ENCODE measurements around the gene CENPP.
"Not testable (repeated sequence)": the region's sequence is repeated elsewhere in the genome, so short reads cannot be mapped to it uniquely, and the experiment has no call there.

Gene CENPP

GRCh38 chr9:92404042-92404836 is 78.5 kb downstream of the CENPP start, which contains the start of gene OGN:
OGN (minus strand) TSS chr9:92404578; CDS start chr9:92403407, 1,171 bp downstream.
- Histone ChIP-seq H3K9me3 (no peaks in the 10 kb centered on the region), H3K4me1 (no peaks in the 10 kb centered on the region; the same call in 1 of the 2 replicates), H3K27me3 (ENCODE audit: low read depth) (no peaks in the 10 kb centered on the region), H3K36me3 (replicated peaks) (no peaks in the 10 kb centered on the region), H3K4me3 (no peak within 1 kb of the TSS)
- no peak for DNase-seq (ENCODE audit: low spot score in 2 of 2)
- in situ Hi-C loops (cut with MboI; ENCODE audit: low sequenced_read_pairs): no loop called here

DNA sequence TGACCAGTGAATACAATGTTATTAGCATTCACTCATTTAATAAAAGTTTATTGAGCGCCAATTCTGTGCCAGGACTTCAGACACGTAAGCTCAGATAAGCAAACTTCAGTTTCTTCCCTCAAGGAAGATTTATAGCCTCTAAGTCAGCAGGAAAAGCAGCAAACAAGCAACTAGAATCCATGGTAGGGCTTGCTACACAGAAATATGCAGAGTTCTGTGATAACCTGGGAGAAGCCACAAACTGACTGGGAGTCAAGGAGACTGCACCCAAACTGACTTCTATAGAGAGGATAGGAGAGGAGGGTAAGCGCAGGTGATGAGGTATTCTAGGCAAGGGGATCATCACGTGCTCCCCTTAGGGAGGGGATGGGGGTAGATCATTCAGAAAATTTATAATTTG is 80.1 kb downstream of the CENPP start:
- Histone ChIP-seq H3K4me3 (no peak overlapping the region), H3K36me3 (replicated peaks) (no peaks in the 10 kb centered on the region), H3K9me3 (no peaks in the 10 kb centered on the region), H3K27me3 (ENCODE audit: low read depth) (no peaks in the 10 kb centered on the region), H3K4me1 (no peaks in the 10 kb centered on the region; the same call in 1 of the 2 replicates)
- DNase-seq (ENCODE audit: low spot score in 2 of 2): no peak
- in situ Hi-C loops (cut with MboI; ENCODE audit: low sequenced_read_pairs): no loop called here

GRCh38 chr9:92406477-92406876 is 80.7 kb downstream of the CENPP start:
- Histone ChIP-seq H3K36me3 (replicated peaks) (no peaks in the 10 kb centered on the region), H3K9me3 (no peaks in the 10 kb centered on the region), H3K4me1 (no peaks in the 10 kb centered on the region; the same call in 1 of the 2 replicates), H3K4me3 (no peak overlapping the region), H3K27me3 (ENCODE audit: low read depth) (no peaks in the 10 kb centered on the region)
- no peak for DNase-seq (ENCODE audit: low spot score in 2 of 2)
- in situ Hi-C loops (cut with MboI; ENCODE audit: low sequenced_read_pairs): no loop called here

DNA sequence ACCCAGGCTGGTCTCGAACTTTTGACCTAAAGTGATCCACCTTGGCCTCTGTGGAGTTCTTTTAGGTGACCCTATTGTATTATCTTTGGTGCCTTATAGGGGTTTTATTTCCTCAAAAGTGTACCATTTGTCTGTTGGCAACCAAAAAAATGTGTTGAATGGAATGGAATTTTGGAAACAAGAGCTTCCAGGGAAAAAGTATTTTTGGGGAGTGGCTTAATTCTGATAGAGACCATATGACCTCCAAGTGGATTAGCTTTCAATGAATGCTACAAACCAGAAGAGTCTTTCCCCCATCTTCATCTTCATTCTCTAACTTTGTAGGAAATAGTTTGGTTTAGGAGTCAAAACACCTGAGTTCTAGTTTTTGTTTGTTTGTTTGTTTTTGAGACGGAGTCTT is 82.1 kb downstream of the CENPP start:
- no peaks in the 10 kb centered on the region for H3K36me3 ChIP-seq (replicated peaks)
- no peaks in the 10 kb centered on the region for H3K27me3 ChIP-seq (ENCODE audit: low read depth)
- H3K4me1 ChIP-seq: no peaks in the 10 kb centered on the region; the same call in 1 of the 2 replicates
- no peak for DNase-seq (ENCODE audit: low spot score in 2 of 2)
- in situ Hi-C loops (cut with MboI; ENCODE audit: low sequenced_read_pairs): no loop called here
- H3K9me3 ChIP-seq: no peaks in the 10 kb centered on the region
- H3K4me3 ChIP-seq: no peak overlapping the region

DNA sequence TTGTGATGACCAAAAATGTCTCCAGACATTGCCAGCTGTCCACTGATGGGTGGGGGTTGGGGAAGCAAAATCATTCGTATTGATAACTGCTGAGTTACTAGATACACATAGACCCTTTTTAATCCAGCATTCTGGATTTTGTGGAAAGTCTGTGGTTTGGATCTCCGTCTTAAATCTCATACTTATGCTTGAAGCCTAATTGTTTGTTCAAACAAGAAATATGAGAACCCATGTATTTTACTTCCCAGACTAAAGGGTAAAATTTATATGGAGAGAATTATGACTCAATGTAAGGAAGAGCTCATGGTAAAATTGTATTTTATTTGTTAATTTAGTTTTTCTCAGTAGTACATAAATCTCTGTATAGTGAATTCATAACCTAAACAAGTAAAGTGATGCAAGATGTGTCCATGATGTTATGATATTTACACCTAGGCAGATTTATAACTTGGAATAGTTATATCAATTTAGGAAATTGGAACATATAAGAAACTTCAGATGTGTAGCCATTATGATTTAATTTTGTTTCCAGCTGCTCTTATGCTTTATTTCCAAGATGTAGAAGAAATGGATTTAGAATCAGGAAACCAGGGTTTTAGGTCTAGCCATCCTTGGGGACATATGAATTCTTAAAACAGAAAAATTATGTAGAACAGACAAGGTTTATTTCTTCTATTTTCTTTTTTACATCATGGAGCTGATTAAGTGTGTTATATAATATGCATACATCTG is 83.2 kb downstream of the CENPP start:
- Histone ChIP-seq H3K4me1 (peaks cover 4% of the 10 kb centered on the region), H3K4me3 (no peak overlapping the region), H3K9me3 (no peaks in the 10 kb centered on the region), H3K27me3 (ENCODE audit: low read depth) (no peaks in the 10 kb centered on the region), H3K36me3 (replicated peaks) (no peaks in the 10 kb centered on the region)
- no peak for DNase-seq (ENCODE audit: low spot score in 2 of 2)
- in situ Hi-C loops (cut with MboI; ENCODE audit: low sequenced_read_pairs): no loop called here

GRCh38 chr9:92411157-92411556 is 85.4 kb downstream of the CENPP start:
- in situ Hi-C loops (cut with MboI; ENCODE audit: low sequenced_read_pairs); DNase-seq (ENCODE audit: low spot score in 2 of 2): not testable (repeated sequence)

GRCh38 chr9:92414566-92414965 is 88.8 kb downstream of the CENPP start:
- Histone ChIP-seq H3K27me3 (ENCODE audit: low read depth) (no peaks in the 10 kb centered on the region), H3K4me1 (peaks cover 11% of the 10 kb centered on the region), H3K36me3 (replicated peaks) (no peaks in the 10 kb centered on the region), H3K9me3 (no peaks in the 10 kb centered on the region), H3K4me3 (no peak overlapping the region)
- DNase-seq (ENCODE audit: low spot score in 2 of 2): no peak
- in situ Hi-C loops (cut with MboI; ENCODE audit: low sequenced_read_pairs): no loop called here

More at GRCh38 chr9:92411157-92411556, 85.4 kb downstream of the CENPP start:
- not testable (repeated sequence) for H3K36me3 ChIP-seq (replicated peaks); H3K27me3 ChIP-seq (ENCODE audit: low read depth); H3K4me3 ChIP-seq; H3K9me3 ChIP-seq
- H3K4me1 ChIP-seq: peaks cover 11% of the 10 kb centered on the region

DNA sequence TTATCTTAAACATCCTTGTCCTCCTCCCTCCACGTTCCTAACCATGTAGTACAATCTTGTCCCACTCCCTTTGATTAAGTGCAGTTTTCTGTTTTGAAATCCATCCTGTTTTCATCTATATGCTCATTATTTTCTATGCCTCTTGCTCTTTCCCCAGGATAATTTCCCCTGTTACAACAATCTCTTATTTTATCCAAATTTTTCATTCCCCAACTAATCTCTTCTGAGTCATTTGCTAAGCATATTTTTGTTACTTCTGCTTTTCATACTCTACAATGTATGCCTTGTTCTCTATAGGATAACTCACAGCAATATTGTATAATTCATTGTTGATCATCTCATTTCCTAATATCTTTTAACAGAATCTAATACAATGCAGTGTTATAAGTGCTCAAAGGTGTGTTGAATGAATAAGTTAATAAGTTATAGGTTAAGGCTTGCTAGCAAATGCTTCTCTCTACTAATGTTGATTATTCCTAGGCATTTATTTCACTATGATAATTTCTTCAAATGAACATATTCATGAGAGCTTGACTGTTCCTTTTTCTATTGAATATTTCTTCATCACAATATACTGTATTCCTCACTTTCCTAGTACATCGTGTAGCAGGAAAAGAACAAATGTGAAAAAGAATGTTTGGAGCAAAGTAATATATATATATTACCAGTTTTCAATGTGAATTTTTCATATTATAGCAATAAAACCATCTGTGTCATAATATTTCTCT is 97.0 kb downstream of the CENPP start:
- in situ Hi-C loops (cut with MboI; ENCODE audit: low sequenced_read_pairs): no loop called here
- H3K36me3 ChIP-seq (replicated peaks): no peaks in the 10 kb centered on the region
- no peak overlapping the region for H3K4me3 ChIP-seq
- peaks cover 11% of the 10 kb centered on the region for H3K4me1 ChIP-seq
- H3K27me3 ChIP-seq (ENCODE audit: low read depth): no peaks in the 10 kb centered on the region
- no peak for DNase-seq (ENCODE audit: low spot score in 2 of 2)
- no peaks in the 10 kb centered on the region for H3K9me3 ChIP-seq

GRCh38 chr9:92423612-92424011 is 97.9 kb downstream of the CENPP start:
- Histone ChIP-seq H3K4me1 (peaks cover 11% of the 10 kb centered on the region), H3K4me3 (no peak overlapping the region), H3K27me3 (ENCODE audit: low read depth) (no peaks in the 10 kb centered on the region), H3K9me3 (no peaks in the 10 kb centered on the region), H3K36me3 (replicated peaks) (no peaks in the 10 kb centered on the region)
- DNase-seq (ENCODE audit: low spot score in 2 of 2): peak in 1 of 2 experiments; percentile 31
- in situ Hi-C loops (cut with MboI; ENCODE audit: low sequenced_read_pairs): no loop called here

GRCh38 chr9:92424340-92424739 is 98.6 kb downstream of the CENPP start, which contains the start of gene OMD:
OMD (minus strand) TSS chr9:92424471; CDS start chr9:92417558, 6,913 bp downstream.
- in situ Hi-C loops (cut with MboI; ENCODE audit: low sequenced_read_pairs): no loop called here
- no peak within 1 kb of the TSS for H3K4me3 ChIP-seq
- H3K27me3 ChIP-seq (ENCODE audit: low read depth): no peaks in the 10 kb centered on the region
- peaks cover 11% of the 10 kb centered on the region for H3K4me1 ChIP-seq
- H3K9me3 ChIP-seq: no peaks in the 10 kb centered on the region
- H3K36me3 ChIP-seq (replicated peaks): no peaks in the 10 kb centered on the region
- no peak for DNase-seq (ENCODE audit: low spot score in 2 of 2)

GRCh38 chr9:92425474-92425873 is 99.7 kb downstream of the CENPP start:
- H3K36me3 ChIP-seq (replicated peaks): no peaks in the 10 kb centered on the region
- no peak for DNase-seq (ENCODE audit: low spot score in 2 of 2)
- H3K4me3 ChIP-seq: no peak overlapping the region
- H3K9me3 ChIP-seq: no peaks in the 10 kb centered on the region
- no peaks in the 10 kb centered on the region for H3K27me3 ChIP-seq (ENCODE audit: low read depth)
- in situ Hi-C loops (cut with MboI; ENCODE audit: low sequenced_read_pairs): no loop called here
- peaks cover 11% of the 10 kb centered on the region for H3K4me1 ChIP-seq

DNA sequence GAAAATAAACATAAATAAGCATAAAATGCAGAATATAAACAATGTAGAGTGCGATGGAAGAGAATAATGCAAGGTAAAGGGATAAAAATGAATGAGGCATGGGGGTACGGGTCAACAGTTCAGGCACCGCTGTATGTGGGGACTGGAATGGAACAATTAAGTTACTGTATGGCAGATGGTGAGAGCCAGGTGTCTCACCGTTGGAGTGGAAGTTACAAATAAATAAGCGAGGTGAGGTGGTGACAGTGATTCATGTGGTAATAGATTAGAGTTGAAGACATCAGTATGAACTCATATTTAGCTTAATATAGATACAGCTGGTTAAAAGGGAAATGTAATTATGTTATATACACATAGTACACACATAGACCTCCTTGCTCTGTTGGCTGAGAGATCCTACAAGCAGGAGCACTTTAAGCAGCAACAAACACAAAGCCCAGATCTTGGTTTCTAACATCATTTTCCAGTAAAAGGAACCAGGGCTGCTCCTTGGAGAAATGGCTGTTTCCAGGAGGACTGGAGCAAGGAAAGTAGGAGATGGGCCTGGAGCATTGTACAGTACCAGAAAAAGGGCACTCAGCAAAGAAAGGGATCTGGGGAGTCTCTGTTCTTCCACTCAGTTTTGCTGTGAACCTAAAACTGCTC is 100.9 kb downstream of the CENPP start:
- in situ Hi-C loops (cut with MboI; ENCODE audit: low sequenced_read_pairs): no loop called here
- DNase-seq (ENCODE audit: low spot score in 2 of 2): no peak
- H3K4me1 ChIP-seq: peaks cover 11% of the 10 kb centered on the region
- no peaks in the 10 kb centered on the region for H3K9me3 ChIP-seq
- H3K27me3 ChIP-seq (ENCODE audit: low read depth): no peaks in the 10 kb centered on the region
- H3K36me3 ChIP-seq (replicated peaks): no peaks in the 10 kb centered on the region
- H3K4me3 ChIP-seq: no peak overlapping the region

GRCh38 chr9:92429836-92430235 is 104.1 kb downstream of the CENPP start:
- peaks cover 9% of the 10 kb centered on the region for H3K4me1 ChIP-seq
- H3K9me3 ChIP-seq: no peaks in the 10 kb centered on the region
- no peak for DNase-seq (ENCODE audit: low spot score in 2 of 2)
- H3K27me3 ChIP-seq (ENCODE audit: low read depth): no peaks in the 10 kb centered on the region
- no peak overlapping the region for H3K4me3 ChIP-seq
- no peaks in the 10 kb centered on the region for H3K36me3 ChIP-seq (replicated peaks)
- in situ Hi-C loops (cut with MboI; ENCODE audit: low sequenced_read_pairs): no loop called here

Data from HAP-1 (cell line).